SH-SY5Y (cell line): ENCODE measurements around the gene SLC25A5.

Experiments used
- GATA2 ChIP-seq: IDR thresholded peaks from 2 replicates; pipeline ENCODE4 v1.6.1; 2011; ENCODE audit warnings: mild to moderate bottlenecking, low read depth, low read length
- GATA3 ChIP-seq: IDR thresholded peaks from 2 replicates; pipeline ENCODE4 v1.6.1; 2011; ENCODE audit warnings: low read depth, mild to moderate bottlenecking, low read length, moderate library complexity

GRCh38 chrX:119465555-119465954 lies 2.7 kb upstream of the SLC25A5 start:
- TF ChIP-seq GATA3 (no peak), GATA2 (no peak)
